H9 (cell line): ENCODE measurements around the gene INTS3. TPM values are rescaled to one million over a fixed set of nuclear protein-coding genes. Genes with fewer than 3 reads are reported as not detected.

Experiments used
- DNase-seq: peaks from one replicate; pipeline ENCODE4 v3.0.0-alpha.2; 2017
- H2AFZ ChIP-seq: one replicate; pipeline ENCODE4 v1.6.1; 2013; ENCODE audit warnings: mild to moderate bottlenecking, low read length, control low read depth, moderate library complexity
- H2AK5ac ChIP-seq: 2 replicates; pipeline ENCODE4 v1.6.1; 2013; ENCODE audit warnings: low read length, control low read depth, mixed read lengths; ENCODE audit not compliant: insufficient read length
- H2BK120ac ChIP-seq: one replicate; pipeline ENCODE4 v1.6.1; 2013; ENCODE audit warnings: low read depth, mild to moderate bottlenecking, low read length, control low read depth, inconsistent platforms; ENCODE audit not compliant: poor library complexity, severe bottlenecking
- H2BK12ac ChIP-seq: 2 replicates; pipeline ENCODE4 v1.6.1; 2013; ENCODE audit warnings: low read length, control low read depth, mixed read lengths, low read depth; ENCODE audit not compliant: insufficient read length
- H2BK15ac ChIP-seq: 2 replicates; pipeline ENCODE4 v1.6.1; 2013; ENCODE audit warnings: low read depth, low read length, control low read depth
- H2BK20ac ChIP-seq: one replicate; pipeline ENCODE4 v1.6.1; 2013; ENCODE audit warnings: low read depth, mild to moderate bottlenecking, low read length, control low read depth, inconsistent platforms; ENCODE audit not compliant: poor library complexity, severe bottlenecking
- H2BK5ac ChIP-seq: 2 replicates; pipeline ENCODE4 v1.6.1; 2013; ENCODE audit warnings: low read length, control low read depth, mixed read lengths; ENCODE audit not compliant: insufficient read length
- H3K14ac ChIP-seq: 2 replicates; pipeline ENCODE4 v1.6.1; 2013; ENCODE audit warnings: low read length, control low read depth; ENCODE audit not compliant: insufficient read depth
- H3K18ac ChIP-seq: 2 replicates; pipeline ENCODE4 v1.6.1; 2013; ENCODE audit warnings: low read depth, mild to moderate bottlenecking, mixed read lengths, low read length, control low read depth; ENCODE audit not compliant: insufficient read length
- H3K23ac ChIP-seq: 2 replicates; pipeline ENCODE4 v1.6.1; 2013; ENCODE audit warnings: low read length, control low read depth, mixed read lengths, low read depth; ENCODE audit not compliant: insufficient read length
- H3K23me2 ChIP-seq: 2 replicates; pipeline ENCODE4 v1.6.1; 2013; ENCODE audit warnings: low read depth, mild to moderate bottlenecking, mixed read lengths, low read length, control low read depth; ENCODE audit not compliant: insufficient read length, poor library complexity, severe bottlenecking
- H3K27ac ChIP-seq: 2 replicates; pipeline ENCODE4 v1.5.1; 2013; ENCODE audit warnings: low read length, control low read depth, mixed read lengths, low read depth; ENCODE audit not compliant: insufficient read length
- H3K27me3 ChIP-seq: 2 replicates; pipeline ENCODE4 v1.6.1; 2013; ENCODE audit warnings: low read length, control low read depth, inconsistent platforms; ENCODE audit not compliant: insufficient read depth
- H3K4ac ChIP-seq: 2 replicates; pipeline ENCODE4 v1.6.1; 2013; ENCODE audit warnings: low read depth, mild to moderate bottlenecking, control low read depth, inconsistent platforms, low read length, moderate library complexity
- H3K4me1 ChIP-seq: 2 replicates; pipeline ENCODE4 v1.6.1; 2013; ENCODE audit warnings: low read length, control low read depth, inconsistent platforms; ENCODE audit not compliant: insufficient read depth
- H3K4me2 ChIP-seq: 2 replicates; pipeline ENCODE4 v1.6.1; 2013; ENCODE audit warnings: low read length, control low read depth, mixed read lengths; ENCODE audit not compliant: insufficient read length, insufficient read depth
- H3K56ac ChIP-seq: 2 replicates; pipeline ENCODE4 v1.6.1; 2013; ENCODE audit warnings: low read depth, mild to moderate bottlenecking, mixed read lengths, low read length, control low read depth; ENCODE audit not compliant: insufficient read length
- H3K79me1 ChIP-seq: 2 replicates; pipeline ENCODE4 v1.6.1; 2013; ENCODE audit warnings: low read depth, mild to moderate bottlenecking, moderate library complexity, low read length, control low read depth, inconsistent platforms; ENCODE audit not compliant: insufficient read depth, poor library complexity, severe bottlenecking
- H3K79me2 ChIP-seq: 2 replicates; pipeline ENCODE4 v1.6.1; 2013; ENCODE audit warnings: low read length, control low read depth, inconsistent platforms; ENCODE audit not compliant: insufficient read depth
- H3K9ac ChIP-seq: 2 replicates; pipeline ENCODE4 v1.6.1; 2013; ENCODE audit warnings: low read length, control low read depth, mixed read lengths; ENCODE audit not compliant: insufficient read length; ENCODE audit errors: extremely low read depth
- H3K9me3 ChIP-seq: one replicate; pipeline ENCODE4 v1.6.1; 2013; ENCODE audit warnings: low read depth, low read length, inconsistent platforms; ENCODE audit not compliant: control insufficient read depth
- H3T11ph ChIP-seq: one replicate; pipeline ENCODE4 v1.6.1; 2013; ENCODE audit warnings: mild to moderate bottlenecking, low read length, control low read depth, inconsistent platforms
- H4K20me1 ChIP-seq: one replicate; pipeline ENCODE4 v1.6.1; 2013; ENCODE audit not compliant: control insufficient read depth, insufficient read length, insufficient read depth
- H4K5ac ChIP-seq: 2 replicates; pipeline ENCODE4 v1.6.1; 2013; ENCODE audit warnings: low read depth, mild to moderate bottlenecking, mixed read lengths, low read length, control low read depth; ENCODE audit not compliant: insufficient read length
- H4K8ac ChIP-seq: replicated peaks from 2 replicates; pipeline ENCODE4 v1.6.1; 2013; ENCODE audit warnings: low read length, control low read depth, mixed read lengths, low read depth; ENCODE audit not compliant: insufficient read length
- H4K91ac ChIP-seq: 2 replicates; pipeline ENCODE4 v1.6.1; 2013; ENCODE audit warnings: low read depth, mild to moderate bottlenecking, moderate library complexity, mixed read lengths, low read length, control low read depth; ENCODE audit not compliant: insufficient read length
- H3K27ac Mint-ChIP-seq, 3 experiments: 2 replicates in 2 of 3; 3 replicates in 1 of 3; pipeline ENCODE4 v1.8.0; 2020 to 2021; ENCODE audit warnings: mixed read lengths in 3 of 3, mild to moderate bottlenecking in 1 of 3, moderate library complexity in 1 of 3
- H3K27me3 Mint-ChIP-seq: 2 replicates; pipeline ENCODE4 v1.8.0; 2021; ENCODE audit warnings: low read depth, mild to moderate bottlenecking, moderate library complexity, mixed read lengths
- H3K36me3 Mint-ChIP-seq, 3 experiments: 2 replicates in 2 of 3; 3 replicates in 1 of 3; pipeline ENCODE4 v1.8.0; 2020 to 2021; ENCODE audit warnings: low read depth in 3 of 3, mixed read lengths in 3 of 3; ENCODE audit not compliant: insufficient read depth in 1 of 3
- H3K4me1 Mint-ChIP-seq, 2 experiments: 2 replicates each; pipeline ENCODE4 v1.8.0; 2020; ENCODE audit warnings: mixed read lengths in 2 of 2
- H3K4me3 Mint-ChIP-seq, 2 experiments: 2 replicates in 1 of 2; 3 replicates in 1 of 2; pipeline ENCODE4 v1.8.0; 2020 to 2021; ENCODE audit warnings: mild to moderate bottlenecking in 2 of 2, mixed read lengths in 2 of 2, moderate library complexity in 1 of 2
- H3K9me3 Mint-ChIP-seq, 2 experiments: 2 replicates in 1 of 2; 3 replicates in 1 of 2; pipeline ENCODE4 v1.8.0; 2020; ENCODE audit warnings: mild to moderate bottlenecking in 2 of 2, mixed read lengths in 2 of 2, moderate library complexity in 1 of 2
- WGBS: extraction: QIAGEN DNeasy Blood & Tissue Kit; methylation state at CpG from one replicate; pipeline ENCODE4 v1.1.7; 2013; ENCODE audit warnings: missing lambda C conversion rate, low lambda C conversion rate, mixed read lengths; ENCODE audit not compliant: insufficient read length; ENCODE audit errors: extremely low coverage; 5-methylcytosine and 5-hydroxymethylcytosine counted together
- total RNA-seq: library from RNA; stranded (reverse); gene quantifications from 2 replicates; pipeline ENCODE4 v1.2.1, GENCODE V29; 2021
- TF ChIP-seq, protein P1 (sequence below): fragments of 200-600 bp; sonication (generic); conservative IDR thresholded peaks from 3 replicates; pipeline ENCODE4 v1.8.0; 2021; ENCODE audit warnings: antibody characterized with exemption, mild to moderate bottlenecking

Gene INTS3
- total RNA-seq, 1 experiment from 2014 or later: 67.1 TPM

DNA sequence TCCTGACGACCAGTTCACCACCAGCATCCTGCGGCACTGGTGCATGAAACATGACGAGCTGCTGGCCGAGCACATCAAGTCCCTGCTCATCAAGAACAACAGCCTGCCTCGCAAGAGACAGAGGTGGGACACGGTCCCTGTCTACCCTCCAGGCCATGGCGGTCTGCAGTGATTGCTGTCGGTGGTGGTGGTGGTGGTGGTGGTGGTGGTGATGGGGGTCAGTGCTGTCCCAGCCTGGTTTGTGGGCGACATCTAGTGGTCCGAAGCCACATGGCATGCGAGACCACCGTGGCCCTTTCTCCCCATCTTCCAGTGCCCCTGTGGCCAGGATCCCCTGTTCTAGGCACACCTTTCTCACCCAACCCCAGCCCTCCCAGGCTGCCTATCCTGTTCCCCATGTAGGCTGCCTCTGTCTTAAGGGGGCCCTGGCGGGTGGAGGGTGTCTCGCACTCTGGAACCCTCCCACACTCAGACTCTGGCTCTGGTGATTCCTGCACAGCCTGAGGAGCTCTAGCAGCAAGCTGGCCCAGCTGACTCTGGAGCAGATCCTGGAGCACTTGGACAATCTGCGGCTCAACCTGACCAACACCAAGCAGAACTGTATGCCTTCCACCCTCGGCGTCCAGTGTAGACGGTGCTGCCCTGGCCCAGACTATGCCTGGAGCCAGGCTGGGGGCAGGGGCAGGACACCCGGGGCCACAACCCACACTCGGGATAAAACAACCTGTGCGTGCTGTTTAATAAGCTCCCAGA lies 44.2 kb downstream of the INTS3 start:
- no peak overlapping the region for H3K18ac ChIP-seq
- no peaks in the 10 kb centered on the region for H3K79me2 ChIP-seq
- H3K79me1 ChIP-seq: no peaks in the 10 kb centered on the region
- no peak overlapping the region for H2BK5ac ChIP-seq
- H3K56ac ChIP-seq: no peak overlapping the region
- no peak overlapping the region for H2AK5ac ChIP-seq
- H3K4me1 Mint-ChIP-seq: peaks cover 26 to 43% of the 10 kb centered on the region in 2 experiments
- H2BK12ac ChIP-seq: no peak overlapping the region
- peak; percentile 76 for DNase-seq
- no peak overlapping the region for H2BK20ac ChIP-seq
- no CpG with 5 or more reads among the region's 21 CpGs for WGBS
- H4K8ac ChIP-seq: no peak overlapping the region
- H3K23me2 ChIP-seq: peaks cover 10% of the 10 kb centered on the region
- H3K27ac ChIP-seq: no peak overlapping the region
- H2BK15ac ChIP-seq: no peak overlapping the region
- H3K27ac Mint-ChIP-seq: no peak overlapping the region
- H3K9me3 ChIP-seq: no peaks in the 10 kb centered on the region
- H3K9me3 Mint-ChIP-seq: no peaks in the 10 kb centered on the region
- H4K91ac ChIP-seq: no peak overlapping the region
- peaks cover 35 to 70% (median 63%) of the 10 kb centered on the region in 3 experiments; a peak in 6 of 7 replicates for H3K36me3 Mint-ChIP-seq
- no peaks in the 10 kb centered on the region for H3K27me3 Mint-ChIP-seq
- TF ChIP-seq, protein P1, sequence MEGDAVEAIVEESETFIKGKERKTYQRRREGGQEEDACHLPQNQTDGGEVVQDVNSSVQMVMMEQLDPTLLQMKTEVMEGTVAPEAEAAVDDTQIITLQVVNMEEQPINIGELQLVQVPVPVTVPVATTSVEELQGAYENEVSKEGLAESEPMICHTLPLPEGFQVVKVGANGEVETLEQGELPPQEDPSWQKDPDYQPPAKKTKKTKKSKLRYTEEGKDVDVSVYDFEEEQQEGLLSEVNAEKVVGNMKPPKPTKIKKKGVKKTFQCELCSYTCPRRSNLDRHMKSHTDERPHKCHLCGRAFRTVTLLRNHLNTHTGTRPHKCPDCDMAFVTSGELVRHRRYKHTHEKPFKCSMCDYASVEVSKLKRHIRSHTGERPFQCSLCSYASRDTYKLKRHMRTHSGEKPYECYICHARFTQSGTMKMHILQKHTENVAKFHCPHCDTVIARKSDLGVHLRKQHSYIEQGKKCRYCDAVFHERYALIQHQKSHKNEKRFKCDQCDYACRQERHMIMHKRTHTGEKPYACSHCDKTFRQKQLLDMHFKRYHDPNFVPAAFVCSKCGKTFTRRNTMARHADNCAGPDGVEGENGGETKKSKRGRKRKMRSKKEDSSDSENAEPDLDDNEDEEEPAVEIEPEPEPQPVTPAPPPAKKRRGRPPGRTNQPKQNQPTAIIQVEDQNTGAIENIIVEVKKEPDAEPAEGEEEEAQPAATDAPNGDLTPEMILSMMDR: peak; percentile 66
- peaks cover 2% of the 10 kb centered on the region; the same call in 1 of the 2 replicates for H3K4me1 ChIP-seq
- no peak overlapping the region for H3K23ac ChIP-seq
- no peak overlapping the region for H3T11ph ChIP-seq
- no peaks in the 10 kb centered on the region for H3K27me3 ChIP-seq
- no peak overlapping the region for H3K4ac ChIP-seq
- no peaks in the 10 kb centered on the region for H4K20me1 ChIP-seq
- no peak overlapping the region for H3K14ac ChIP-seq
- no peak overlapping the region for H2AFZ ChIP-seq
- H3K9ac ChIP-seq: no peak overlapping the region
- H3K4me2 ChIP-seq: no peak overlapping the region
- peak overlapping the region in 1 of 2 experiments; percentile 54; a peak in 1 of 5 replicates for H3K4me3 Mint-ChIP-seq
- no peak overlapping the region for H4K5ac ChIP-seq
- H2BK120ac ChIP-seq: no peak overlapping the region
